ENCODE results near the gene TVP23A.

The TVP23A gene

DNA sequence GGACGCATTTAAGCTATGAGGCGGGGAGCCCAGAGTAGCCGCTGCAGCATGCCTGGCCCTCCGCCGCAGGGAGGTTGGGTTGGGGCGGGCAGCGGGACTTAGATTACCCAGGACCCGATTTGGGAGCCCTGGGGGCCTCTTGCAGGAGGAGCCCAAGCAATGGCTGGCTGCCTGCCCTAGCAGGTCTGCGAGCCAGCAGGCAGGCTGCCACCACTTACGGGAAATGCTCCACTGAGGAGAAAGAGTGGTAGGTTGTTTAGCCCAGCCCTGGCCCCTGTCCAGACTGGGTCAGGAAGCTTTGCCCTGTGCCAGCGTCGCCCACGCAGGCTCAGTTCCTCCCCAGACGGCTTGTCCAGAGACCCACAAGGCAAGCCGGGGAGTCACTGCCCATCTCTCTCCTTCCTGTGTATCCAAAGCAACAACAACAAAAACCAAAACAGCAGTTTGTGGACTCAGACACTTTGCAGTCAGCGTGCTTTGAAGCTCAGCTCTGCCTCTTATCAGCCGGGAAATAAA is 10.3 kb upstream of the TVP23A start:
- H3K9ac ChIP-seq (ENCODE audit: insufficient read length, low read depth): peak overlapping the region; percentile 39
- peaks cover 3% of the 10 kb centered on the region for H3K4me1 ChIP-seq (ENCODE audit: insufficient read depth, insufficient read length)
- no peaks in the 10 kb centered on the region for H3K27me3 ChIP-seq (ENCODE audit: insufficient read depth, insufficient read length)
- DNase-seq (ENCODE audit: low read depth, low spot score): no peak
- TF ChIP-seq SUZ12 (IDR thresholded peaks at IDR 0.05; ENCODE audit: extremely low read depth, insufficient read depth, insufficient read length) (no peak), ZNF274 (IDR thresholded peaks at IDR 0.05; ENCODE audit: low read depth, low read length) (no peak), YY1 (IDR thresholded peaks at IDR 0.05; ENCODE audit: insufficient read depth, insufficient read length) (no peak)
- H3K36me3 ChIP-seq (ENCODE audit: insufficient read depth, insufficient read length, low read length): no peaks in the 10 kb centered on the region
- H3K4me3 ChIP-seq (ENCODE audit: insufficient read length, low read depth): no peak overlapping the region
- H3K9me3 ChIP-seq (ENCODE audit: insufficient read depth, low read length): no peaks in the 10 kb centered on the region

DNA sequence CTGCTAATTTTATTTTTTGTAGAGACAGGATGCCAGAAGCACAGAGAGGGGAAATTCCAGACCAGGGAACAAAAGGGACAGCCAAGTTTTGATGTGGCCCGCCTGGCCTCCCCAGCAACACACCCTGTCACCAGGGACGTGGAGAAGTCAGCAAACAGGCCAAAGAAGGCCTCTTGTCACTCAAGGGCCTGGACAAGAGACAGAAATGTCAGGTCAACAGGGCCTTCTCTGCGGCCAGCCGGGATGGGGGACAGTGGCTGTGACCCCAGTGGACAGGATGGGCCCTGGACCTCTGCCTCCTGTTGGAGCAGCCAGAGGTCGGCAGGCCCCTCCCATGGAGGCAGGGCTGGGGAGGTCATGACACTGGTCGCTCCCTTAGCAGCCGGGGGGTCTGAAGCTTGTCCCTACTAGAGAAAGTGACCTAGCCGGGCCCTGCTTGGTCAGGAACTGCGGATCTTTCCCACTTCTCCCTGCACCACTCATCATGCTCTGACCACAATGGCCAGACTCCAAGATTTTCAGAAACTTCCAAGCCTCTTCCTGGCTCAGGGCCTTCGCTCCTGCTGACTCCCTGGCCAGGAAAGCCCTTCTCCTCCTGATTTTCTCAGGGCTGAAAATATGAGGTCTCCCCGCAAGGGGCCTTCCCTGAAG is 9.2 kb upstream of the TVP23A start:
- peaks cover 3% of the 10 kb centered on the region for H3K4me1 ChIP-seq (ENCODE audit: insufficient read depth, insufficient read length)
- H3K36me3 ChIP-seq (ENCODE audit: insufficient read depth, insufficient read length, low read length): no peaks in the 10 kb centered on the region
- H3K9me3 ChIP-seq (ENCODE audit: insufficient read depth, low read length): no peaks in the 10 kb centered on the region
- DNase-seq (ENCODE audit: low read depth, low spot score): no peak
- no peak overlapping the region for H3K4me3 ChIP-seq (ENCODE audit: insufficient read length, low read depth)
- no peaks in the 10 kb centered on the region for H3K27me3 ChIP-seq (ENCODE audit: insufficient read depth, insufficient read length)
- no peak overlapping the region for H3K9ac ChIP-seq (ENCODE audit: insufficient read length, low read depth)
- TF ChIP-seq ZNF274 (IDR thresholded peaks at IDR 0.05; ENCODE audit: low read depth, low read length) (no peak), SUZ12 (IDR thresholded peaks at IDR 0.05; ENCODE audit: extremely low read depth, insufficient read depth, insufficient read length) (no peak), YY1 (IDR thresholded peaks at IDR 0.05; ENCODE audit: insufficient read depth, insufficient read length) (no peak)

DNA sequence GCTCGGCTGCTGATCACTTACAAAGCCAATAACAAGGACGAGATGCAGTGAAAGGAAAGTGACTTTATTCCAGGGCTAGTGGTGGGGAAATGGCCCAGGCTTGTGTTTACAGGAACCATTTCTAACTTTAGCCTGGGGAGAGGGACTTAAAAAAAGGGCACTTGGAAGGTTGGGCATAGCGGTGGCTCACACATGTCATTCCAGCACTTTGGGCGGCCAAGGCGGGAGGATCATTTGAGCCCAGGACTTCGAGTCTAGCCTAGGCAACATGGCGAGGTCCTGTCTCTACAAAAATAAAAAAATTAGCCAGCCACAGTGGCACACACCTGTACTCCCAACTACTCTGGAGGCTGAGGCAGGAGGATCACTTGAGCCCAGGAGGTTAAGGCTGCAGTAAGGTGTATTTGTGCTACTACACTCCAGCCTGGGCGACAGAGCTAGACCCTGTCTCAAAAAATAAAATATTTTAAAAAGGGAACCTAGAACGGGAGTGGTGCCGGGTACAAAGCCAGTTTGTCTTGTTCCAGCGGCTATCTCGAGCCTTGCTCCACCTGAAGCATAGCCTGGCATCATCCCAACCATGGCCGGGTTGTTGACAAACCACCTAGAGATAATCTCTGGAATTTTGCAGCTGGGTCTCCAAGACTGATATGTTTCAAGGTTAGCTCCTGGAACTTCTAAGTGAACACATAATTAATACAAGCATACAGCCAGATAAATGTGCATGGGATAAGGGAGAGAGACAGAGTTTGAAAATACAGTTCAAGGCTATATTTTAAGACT is 5.7 kb upstream of the TVP23A start:
- Histone ChIP-seq H3K9ac (ENCODE audit: insufficient read length, low read depth) (no peak overlapping the region), H3K36me3 (ENCODE audit: insufficient read depth, insufficient read length, low read length) (no peaks in the 10 kb centered on the region), H3K27me3 (ENCODE audit: insufficient read depth, insufficient read length) (peaks cover 5% of the 10 kb centered on the region), H3K4me3 (ENCODE audit: insufficient read length, low read depth) (no peak overlapping the region), H3K4me1 (ENCODE audit: insufficient read depth, insufficient read length) (peaks cover 6% of the 10 kb centered on the region), H3K9me3 (ENCODE audit: insufficient read depth, low read length) (no peaks in the 10 kb centered on the region)
- no peak for DNase-seq (ENCODE audit: low read depth, low spot score)
- TF ChIP-seq ZNF274 (IDR thresholded peaks at IDR 0.05; ENCODE audit: low read depth, low read length): no peak
- no peak for TF ChIP-seq SUZ12 (IDR thresholded peaks at IDR 0.05; ENCODE audit: extremely low read depth, insufficient read depth, insufficient read length)
- TF ChIP-seq YY1 (IDR thresholded peaks at IDR 0.05; ENCODE audit: insufficient read depth, insufficient read length): no peak

GRCh38 chr16:10822702-10823101 is 4.1 kb upstream of the TVP23A start:
- Histone ChIP-seq H3K4me3 (ENCODE audit: insufficient read length, low read depth) (no peak overlapping the region), H3K4me1 (ENCODE audit: insufficient read depth, insufficient read length) (peaks cover 4% of the 10 kb centered on the region), H3K27me3 (ENCODE audit: insufficient read depth, insufficient read length) (peaks cover 21% of the 10 kb centered on the region)

GRCh38 chr16:10820546-10820945 is 2.0 kb upstream of the TVP23A start:
- H3K27me3 ChIP-seq (ENCODE audit: insufficient read depth, insufficient read length): peaks cover 29% of the 10 kb centered on the region
- no peak for DNase-seq (ENCODE audit: low read depth, low spot score)
- TF ChIP-seq SUZ12 (IDR thresholded peaks at IDR 0.05; ENCODE audit: extremely low read depth, insufficient read depth, insufficient read length) (no peak), YY1 (IDR thresholded peaks at IDR 0.05; ENCODE audit: insufficient read depth, insufficient read length) (no peak), ZNF274 (IDR thresholded peaks at IDR 0.05; ENCODE audit: low read depth, low read length) (no peak)
- H3K4me1 ChIP-seq (ENCODE audit: insufficient read depth, insufficient read length): peaks cover 3% of the 10 kb centered on the region
- no peaks in the 10 kb centered on the region for H3K9me3 ChIP-seq (ENCODE audit: insufficient read depth, low read length)
- no peak overlapping the region for H3K4me3 ChIP-seq (ENCODE audit: insufficient read length, low read depth)
- H3K9ac ChIP-seq (ENCODE audit: insufficient read length, low read depth): no peak overlapping the region
- no peaks in the 10 kb centered on the region for H3K36me3 ChIP-seq (ENCODE audit: insufficient read depth, insufficient read length, low read length)

More at GRCh38 chr16:10822702-10823101, 4.1 kb upstream of the TVP23A start:
- no peak for TF ChIP-seq YY1 (IDR thresholded peaks at IDR 0.05; ENCODE audit: insufficient read depth, insufficient read length)
- TF ChIP-seq ZNF274 (IDR thresholded peaks at IDR 0.05; ENCODE audit: low read depth, low read length): no peak
- TF ChIP-seq SUZ12 (IDR thresholded peaks at IDR 0.05; ENCODE audit: extremely low read depth, insufficient read depth, insufficient read length): no peak
- Histone ChIP-seq H3K9me3 (ENCODE audit: insufficient read depth, low read length) (no peaks in the 10 kb centered on the region), H3K36me3 (ENCODE audit: insufficient read depth, insufficient read length, low read length) (no peaks in the 10 kb centered on the region), H3K9ac (ENCODE audit: insufficient read length, low read depth) (no peak overlapping the region)
- no peak for DNase-seq (ENCODE audit: low read depth, low spot score)

GRCh38 chr16:10817514-10817913 is 1.1 kb downstream of the TVP23A start:
- Histone ChIP-seq H3K36me3 (ENCODE audit: insufficient read depth, insufficient read length, low read length) (no peaks in the 10 kb centered on the region), H3K9me3 (ENCODE audit: insufficient read depth, low read length) (no peaks in the 10 kb centered on the region), H3K27me3 (ENCODE audit: insufficient read depth, insufficient read length) (peaks cover 29% of the 10 kb centered on the region), H3K4me3 (ENCODE audit: insufficient read length, low read depth) (peak overlapping the region; percentile 49), H3K9ac (ENCODE audit: insufficient read length, low read depth) (peak overlapping the region; percentile 17), H3K4me1 (ENCODE audit: insufficient read depth, insufficient read length) (peaks cover 3% of the 10 kb centered on the region)
- no peak for TF ChIP-seq YY1 (IDR thresholded peaks at IDR 0.05; ENCODE audit: insufficient read depth, insufficient read length)
- TF ChIP-seq ZNF274 (IDR thresholded peaks at IDR 0.05; ENCODE audit: low read depth, low read length): no peak
- no peak for TF ChIP-seq SUZ12 (IDR thresholded peaks at IDR 0.05; ENCODE audit: extremely low read depth, insufficient read depth, insufficient read length)
- DNase-seq (ENCODE audit: low read depth, low spot score): no peak

DNA sequence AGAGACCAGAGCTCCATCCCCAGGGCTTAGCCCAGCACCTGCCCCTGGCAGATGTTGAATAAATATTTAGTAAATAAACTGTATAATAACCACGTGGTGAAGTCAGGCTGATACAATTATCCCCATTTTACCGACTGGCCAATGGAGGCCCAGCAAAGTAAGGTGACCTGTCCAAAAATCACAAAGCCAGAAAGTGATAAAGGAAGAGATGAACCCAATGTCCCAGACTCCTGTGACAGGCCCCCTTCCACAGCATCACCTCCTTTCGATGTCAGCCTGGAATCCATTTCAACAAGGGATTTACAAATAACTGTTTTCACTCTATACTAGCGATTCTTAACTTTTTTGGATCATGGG is 5.5 kb downstream of the TVP23A start:
- no peak overlapping the region for H3K4me3 ChIP-seq (ENCODE audit: insufficient read length, low read depth)
- H3K9me3 ChIP-seq (ENCODE audit: insufficient read depth, low read length): peaks cover 10% of the 10 kb centered on the region; the same call in 1 of the 2 replicates
- TF ChIP-seq SUZ12 (IDR thresholded peaks at IDR 0.05; ENCODE audit: extremely low read depth, insufficient read depth, insufficient read length) (no peak), YY1 (IDR thresholded peaks at IDR 0.05; ENCODE audit: insufficient read depth, insufficient read length) (no peak), ZNF274 (IDR thresholded peaks at IDR 0.05; ENCODE audit: low read depth, low read length) (no peak)
- H3K36me3 ChIP-seq (ENCODE audit: insufficient read depth, insufficient read length, low read length): no peaks in the 10 kb centered on the region
- no peaks in the 10 kb centered on the region for H3K4me1 ChIP-seq (ENCODE audit: insufficient read depth, insufficient read length)
- peaks cover 12% of the 10 kb centered on the region for H3K27me3 ChIP-seq (ENCODE audit: insufficient read depth, insufficient read length)
- no peak overlapping the region for H3K9ac ChIP-seq (ENCODE audit: insufficient read length, low read depth)
- DNase-seq (ENCODE audit: low read depth, low spot score): no peak

Data from NT2/D1 (cell line).